Spleen (tissue), 7 donors: ENCODE measurements around the gene NOD2.

Experiments
- CTCF ChIP-seq, 11 experiments: fragments of 200-600 bp in 7 of 11; fragments of 450-650 bp in 4 of 11; sonication (generic) in 4 of 11; IDR thresholded peaks in 8 of 11; conservative IDR thresholded peaks in 3 of 11; 1 replicate in 7 of 11; 2 replicates in 4 of 11; pipeline versions ENCODE4 v1.4.0 to v1.8.0; 2016 to 2021; ENCODE audit warnings: antibody characterized with exemption in 11 of 11, inconsistent platforms in 4 of 11, mild to moderate bottlenecking in 1 of 11
- POLR2A ChIP-seq, 3 donors: fragments of 450-650 bp; IDR thresholded peaks; one replicate each; pipeline ENCODE4 v1.5.1; 2017; ENCODE audit warnings: antibody characterized with exemption in 3 of 3, mild to moderate bottlenecking in 1 of 3
- POLR2AphosphoS5 ChIP-seq, 3 donors: sonication (generic); formaldehyde crosslinking; IDR thresholded peaks; one replicate each; pipeline ENCODE4 v1.5.1; 2017; ENCODE audit warnings: antibody characterized with exemption in 3 of 3
- donor health status: DM: no; HTN: no; CAD: no; lungs with moderate emphysema.
- donor health status: DM: no; HTN: no; CAD: no.
- donor health status: DM: no; HTN: no; CAD: no.

GRCh38 chr16:50711040-50711439 lies 17.6 kb downstream of the NOD2 start:
- TF ChIP-seq POLR2A (IDR thresholded peaks at IDR 0.05) (no peak), CTCF (IDR thresholded peaks at IDR 0.05 in 8 of 11, conservative IDR thresholded peaks at IDR 0.05 in 3 of 11) (no peak), POLR2AphosphoS5 (IDR thresholded peaks at IDR 0.05) (no peak)
